ENCODE data around the gene HIP1.
"Not testable (repeated sequence)": the region's sequence is repeated elsewhere in the genome, so short reads cannot be mapped to it uniquely, and the experiment has no call there.

The HIP1 gene

GRCh38 chr7:75569629-75570282, 169.0 kb downstream of the HIP1 start:
- not testable (repeated sequence) for DNase-seq

GRCh38 chr7:75567948-75568595, 170.7 kb downstream of the HIP1 start:
- peak in 7 of 14 donors; percentile 16 to 64 (median 39) for DNase-seq

- DNase-seq = peak in 4 of 14 donors; percentile 3 to 44 (median 6)
Measured at GRCh38 chr7:75565132-75565837, 173.5 kb downstream of the HIP1 start.

DNA sequence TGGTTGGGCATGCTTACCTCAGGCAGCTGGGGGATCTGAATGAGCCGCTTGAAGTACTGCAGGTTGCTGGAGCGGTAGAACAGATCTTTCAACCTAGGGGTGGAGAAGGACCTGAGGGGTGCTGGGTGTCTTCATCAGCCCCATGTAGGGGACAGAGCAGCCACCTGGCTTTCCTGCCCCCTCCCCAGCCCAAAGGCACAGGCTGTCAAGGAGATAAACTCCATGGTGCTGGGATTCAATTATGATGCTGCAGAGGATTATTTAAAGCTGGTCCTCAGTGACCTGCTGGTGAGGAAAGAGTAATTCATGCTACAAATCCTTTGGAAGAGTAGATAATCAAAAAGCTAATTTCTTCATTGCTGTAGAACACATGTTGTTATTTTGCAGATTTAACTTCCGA, 175.6 kb downstream of the HIP1 start:
- DNase-seq = no peak

GRCh38 chr7:75559976-75560365, 178.8 kb downstream of the HIP1 start:
- DNase-seq = no peak

- DNase-seq = no peak
Measured at GRCh38 chr7:75559355-75559975, 179.3 kb downstream of the HIP1 start.

- not testable (repeated sequence) for DNase-seq
Measured at GRCh38 chr7:75556835-75557234, 181.9 kb downstream of the HIP1 start.

GRCh38 chr7:75555736-75556135, 183.0 kb downstream of the HIP1 start:
- DNase-seq = no peak

- no peak for DNase-seq
Measured at GRCh38 chr7:75546237-75547015, 192.3 kb downstream of the HIP1 start.

- DNase-seq = no peak
Measured at GRCh38 chr7:75537731-75538130, 201.0 kb downstream of the HIP1 start.

GRCh38 chr7:75536940-75537538, 201.7 kb downstream of the HIP1 start:
- peak in 3 of 14 donors; percentile 5 to 19 (median 6) for DNase-seq

DNA sequence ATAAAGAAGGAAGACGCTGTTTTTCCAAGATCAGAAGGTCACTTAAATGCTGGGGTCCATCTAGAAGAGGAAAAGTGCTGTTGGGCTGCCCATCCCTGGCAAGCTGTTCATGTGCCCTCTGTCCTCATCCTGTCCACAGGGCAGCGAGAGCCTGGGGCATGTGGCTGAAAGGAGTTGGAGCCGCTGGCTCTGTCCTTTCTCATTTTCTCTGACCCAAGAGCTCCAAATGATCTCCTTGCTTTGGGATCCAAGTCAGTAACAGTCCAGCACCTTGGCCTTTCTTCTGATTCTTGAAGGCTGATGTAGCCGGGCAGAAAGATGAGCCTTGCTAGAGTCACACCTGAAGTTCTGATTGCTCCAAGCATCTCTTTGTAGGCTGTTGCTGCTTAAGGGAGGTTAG, 202.2 kb downstream of the HIP1 start:
- DNase-seq = no peak

DNA sequence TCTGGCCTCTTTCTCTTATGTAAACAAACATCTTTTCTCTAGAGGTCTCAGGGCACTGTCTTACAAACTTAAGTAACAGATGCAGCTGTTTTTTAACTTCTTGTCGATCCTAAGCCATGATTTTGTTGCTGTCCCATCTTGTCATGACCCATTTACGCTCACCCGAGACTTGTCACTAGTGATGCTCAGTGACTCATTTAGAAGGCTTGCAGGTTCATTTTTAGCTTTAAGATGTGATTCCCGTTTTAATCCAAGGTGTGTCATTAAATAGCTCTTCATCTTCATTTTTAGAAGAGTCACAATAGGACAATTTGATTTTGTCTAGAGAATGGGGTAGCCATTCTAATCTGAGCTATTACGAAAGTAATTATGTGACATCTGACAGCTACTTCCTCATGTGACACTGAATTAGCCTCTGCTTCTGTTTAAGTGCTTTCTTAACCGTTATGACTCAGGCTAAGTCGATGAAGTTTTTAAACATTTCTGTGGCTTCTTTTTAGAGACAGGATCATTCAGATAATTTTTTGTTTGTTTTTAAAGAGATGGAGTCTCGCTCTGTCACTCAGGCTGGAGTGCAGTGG, 203.9 kb downstream of the HIP1 start:
- no peak for DNase-seq

GRCh38 chr7:75533926-75534325, 204.8 kb downstream of the HIP1 start:
- no peak for DNase-seq

GRCh38 chr7:75532639-75533038, 206.1 kb downstream of the HIP1 start:
- DNase-seq = no peak

- DNase-seq = no peak
Measured at GRCh38 chr7:75531359-75531821, 207.4 kb downstream of the HIP1 start.

GRCh38 chr7:75527224-75527722, 211.5 kb downstream of the HIP1 start:
- DNase-seq = peak in 1 of 14 donors; percentile 32

GRCh38 chr7:75521727-75522126, 217.0 kb downstream of the HIP1 start:
- not testable (repeated sequence) for DNase-seq

DNA sequence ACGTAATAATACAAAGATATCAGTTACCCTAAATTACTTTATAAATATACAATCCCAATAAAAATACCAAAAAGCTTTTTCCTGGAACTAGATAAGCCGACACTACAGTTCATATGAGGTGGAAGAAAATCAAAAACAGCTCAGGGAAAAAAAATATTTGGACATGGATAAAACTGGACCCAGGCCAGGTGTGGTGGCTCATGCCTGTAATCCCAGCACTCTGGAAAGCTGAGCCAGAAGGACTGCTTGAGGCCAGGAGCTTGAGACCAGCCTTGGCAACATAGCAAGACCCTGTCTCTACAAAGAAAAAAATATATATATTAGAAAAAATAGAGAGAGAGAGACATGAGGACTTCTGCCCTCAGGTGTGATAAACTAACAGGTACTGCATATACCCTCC, 219.9 kb downstream of the HIP1 start:
- DNase-seq = peak in 1 of 14 donors; percentile 20

DNA sequence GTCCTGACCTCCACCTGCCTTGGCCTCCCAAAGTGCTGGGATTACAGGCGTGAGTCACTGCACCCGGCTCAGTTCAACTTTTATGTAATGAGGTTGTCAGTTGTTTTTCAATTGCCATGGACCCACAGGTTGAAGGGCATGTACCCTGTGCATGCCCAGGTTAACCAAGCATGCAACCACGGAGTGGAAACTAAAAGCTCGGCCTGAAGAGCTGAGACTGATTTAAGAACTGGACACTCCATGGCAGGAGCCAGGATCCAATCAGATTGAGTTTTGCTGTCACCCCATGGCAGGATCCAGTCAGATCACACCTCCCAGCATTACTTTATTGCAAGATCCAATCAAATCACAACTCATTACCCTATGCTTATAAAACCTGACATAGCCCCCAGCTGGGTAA, 229.7 kb downstream of the HIP1 start:
- not testable (repeated sequence) for DNase-seq

- not testable (repeated sequence) for DNase-seq
Measured at GRCh38 chr7:75492020-75492419, 246.7 kb downstream of the HIP1 start, which contains the start of gene SPDYE5. Gene SPDYE5, plus strand, starts transcription at chr7:75492320. Its CDS starts 1,728 bp downstream, at chr7:75494048.

Measured in C1 segment of cervical spinal cord (tissue), 14 donors.